Measurements from ENCODE around the gene IMPG2. TPM values are rescaled to one million over a fixed set of nuclear protein-coding genes. Genes with fewer than 3 reads are reported as not detected.

Gene IMPG2
- polyA plus RNA-seq (2013, experiment 1 of 2), result 0.10 TPM
- polyA plus RNA-seq (2013, experiment 2 of 2), result 0.11 TPM

- no peak within 1 kb of the TSS for H2BK5ac ChIP-seq (ENCODE audit: low read depth, low read length, poor library complexity, severe bottlenecking)
- no peak within 1 kb of the TSS for H3K23ac ChIP-seq (ENCODE audit: low read length in 2 of 2)
- no peak for DNase-seq
- H3K4ac ChIP-seq (ENCODE audit: low read depth in 1 of 2, low read length in 2 of 2), result no peak within 1 kb of the TSS
- no peak within 1 kb of the TSS for H3K14ac ChIP-seq (ENCODE audit: low read length in 2 of 2)
- H3K18ac ChIP-seq (ENCODE audit: low read depth in 1 of 2, low read length in 2 of 2), result no peak within 1 kb of the TSS
- H3K36me3 ChIP-seq (ENCODE audit: control insufficient read depth in 1 of 2, insufficient read depth in 2 of 2, low read depth in 1 of 2, low read length in 2 of 2), result no peaks in the 10 kb centered on the region
- no peaks in the 10 kb centered on the region for H3K79me1 ChIP-seq (replicated peaks; ENCODE audit: low read length, poor library complexity, severe bottlenecking)
- no peaks in the 10 kb centered on the region for H3K27me3 ChIP-seq (ENCODE audit: control insufficient read depth in 1 of 2, insufficient read depth in 1 of 2, low read length in 2 of 2)
- H2AFZ ChIP-seq (ENCODE audit: low read depth, low read length), result no peak within 1 kb of the TSS
- WGBS, result 86% methylated on average over 1 of the region's 2 CpGs
- no peak within 1 kb of the TSS for H3K9ac ChIP-seq (ENCODE audit: low read length)
- no peak within 1 kb of the TSS for H2BK12ac ChIP-seq (ENCODE audit: low read length in 2 of 2)
- no peak within 1 kb of the TSS for H2BK120ac ChIP-seq (ENCODE audit: low read depth, low read length)
- no peak within 1 kb of the TSS for H3K4me2 ChIP-seq (ENCODE audit: low read length, poor library complexity, severe bottlenecking)
- no peak within 1 kb of the TSS for H2BK15ac ChIP-seq (ENCODE audit: low read depth, poor library complexity, severe bottlenecking)
- no peak within 1 kb of the TSS for H3K4me3 ChIP-seq (ENCODE audit: insufficient read depth in 1 of 2, low read depth in 1 of 2, low read length in 2 of 2)
- H3K4me1 ChIP-seq (ENCODE audit: control insufficient read depth, insufficient read depth, low read depth, low read length), result no peaks in the 10 kb centered on the region
- H3K9me3 ChIP-seq (ENCODE audit: control insufficient read depth, low read length), result no peaks in the 10 kb centered on the region
- H2AK5ac ChIP-seq (ENCODE audit: low read length, severe bottlenecking), result no peak within 1 kb of the TSS
- H4K8ac ChIP-seq (ENCODE audit: low read length), result no peak within 1 kb of the TSS
- H4K91ac ChIP-seq (ENCODE audit: low read length), result no peak within 1 kb of the TSS
- H3K27ac ChIP-seq (ENCODE audit: low read length, poor library complexity, severe bottlenecking), result no peak within 1 kb of the TSS
Observed at GRCh38 chr3:101320475-101320874, at the start of gene IMPG2. Gene IMPG2 (minus strand): TSS chr3:101320575. CDS start chr3:101320372, 203 bp downstream.

- Histone ChIP-seq H3K14ac (ENCODE audit: low read length in 2 of 2) (no peak overlapping the region), H4K8ac (ENCODE audit: low read length) (no peak overlapping the region), H3K79me1 (replicated peaks; ENCODE audit: low read length, poor library complexity, severe bottlenecking) (no peaks in the 10 kb centered on the region), H3K4me1 (ENCODE audit: control insufficient read depth, insufficient read depth, low read depth, low read length) (no peaks in the 10 kb centered on the region), H3K4me3 (ENCODE audit: insufficient read depth in 1 of 2, low read depth in 1 of 2, low read length in 2 of 2) (no peak overlapping the region), H3K27me3 (ENCODE audit: control insufficient read depth in 1 of 2, insufficient read depth in 1 of 2, low read length in 2 of 2) (no peaks in the 10 kb centered on the region), H4K91ac (ENCODE audit: low read length) (no peak overlapping the region), H2AK5ac (ENCODE audit: low read length, severe bottlenecking) (no peak overlapping the region), H3K9me3 (ENCODE audit: control insufficient read depth, low read length) (peaks cover 49% of the 10 kb centered on the region), H2BK12ac (ENCODE audit: low read length in 2 of 2) (no peak overlapping the region), H3K18ac (ENCODE audit: low read depth in 1 of 2, low read length in 2 of 2) (no peak overlapping the region), H3K27ac (ENCODE audit: low read length, poor library complexity, severe bottlenecking) (no peak overlapping the region), H3K23ac (ENCODE audit: low read length in 2 of 2) (no peak overlapping the region), H3K4me2 (ENCODE audit: low read length, poor library complexity, severe bottlenecking) (no peak overlapping the region), H2BK5ac (ENCODE audit: low read depth, low read length, poor library complexity, severe bottlenecking) (no peak overlapping the region), H2AFZ (ENCODE audit: low read depth, low read length) (no peak overlapping the region), H2BK120ac (ENCODE audit: low read depth, low read length) (no peak overlapping the region), H3K4ac (ENCODE audit: low read depth in 1 of 2, low read length in 2 of 2) (no peak overlapping the region), H3K9ac (ENCODE audit: low read length) (no peak overlapping the region), H3K36me3 (ENCODE audit: control insufficient read depth in 1 of 2, insufficient read depth in 2 of 2, low read depth in 1 of 2, low read length in 2 of 2) (peaks cover 2 to 49% of the 10 kb centered on the region in 2 experiments), H2BK15ac (ENCODE audit: low read depth, poor library complexity, severe bottlenecking) (no peak overlapping the region)
- 100% methylated on average over 1 of the region's 2 CpGs for WGBS
- no peak for DNase-seq
Observed at GRCh38 chr3:101362406-101362805, 42.0 kb upstream of the IMPG2 start.

- Histone ChIP-seq H2BK5ac (ENCODE audit: low read depth, low read length, poor library complexity, severe bottlenecking) (no peak overlapping the region), H3K9ac (ENCODE audit: low read length) (no peak overlapping the region), H2BK15ac (ENCODE audit: low read depth, poor library complexity, severe bottlenecking) (no peak overlapping the region), H3K4ac (ENCODE audit: low read depth in 1 of 2, low read length in 2 of 2) (no peak overlapping the region), H3K27ac (ENCODE audit: low read length, poor library complexity, severe bottlenecking) (no peak overlapping the region), H2BK12ac (ENCODE audit: low read length in 2 of 2) (no peak overlapping the region), H3K79me1 (replicated peaks; ENCODE audit: low read length, poor library complexity, severe bottlenecking) (no peaks in the 10 kb centered on the region), H3K4me2 (ENCODE audit: low read length, poor library complexity, severe bottlenecking) (no peak overlapping the region), H2AK5ac (ENCODE audit: low read length, severe bottlenecking) (no peak overlapping the region), H2AFZ (ENCODE audit: low read depth, low read length) (no peak overlapping the region), H3K18ac (ENCODE audit: low read depth in 1 of 2, low read length in 2 of 2) (no peak overlapping the region), H3K9me3 (ENCODE audit: control insufficient read depth, low read length) (peaks cover 16% of the 10 kb centered on the region), H4K8ac (ENCODE audit: low read length) (no peak overlapping the region), H3K4me1 (ENCODE audit: control insufficient read depth, insufficient read depth, low read depth, low read length) (no peaks in the 10 kb centered on the region), H4K91ac (ENCODE audit: low read length) (no peak overlapping the region), H3K14ac (ENCODE audit: low read length in 2 of 2) (no peak overlapping the region), H3K4me3 (ENCODE audit: insufficient read depth in 1 of 2, low read depth in 1 of 2, low read length in 2 of 2) (no peak overlapping the region), H3K23ac (ENCODE audit: low read length in 2 of 2) (no peak overlapping the region), H3K36me3 (ENCODE audit: control insufficient read depth in 1 of 2, insufficient read depth in 2 of 2, low read depth in 1 of 2, low read length in 2 of 2) (peaks cover under 1 to 13% of the 10 kb centered on the region in 2 experiments), H3K27me3 (ENCODE audit: control insufficient read depth in 1 of 2, insufficient read depth in 1 of 2, low read length in 2 of 2) (no peaks in the 10 kb centered on the region), H2BK120ac (ENCODE audit: low read depth, low read length) (no peak overlapping the region)
- WGBS, result no CpG with 5 or more reads among the region's 1 CpG
- DNase-seq, result peak; percentile 52
Observed at GRCh38 chr3:101351829-101352228, 31.5 kb upstream of the IMPG2 start.

DNA sequence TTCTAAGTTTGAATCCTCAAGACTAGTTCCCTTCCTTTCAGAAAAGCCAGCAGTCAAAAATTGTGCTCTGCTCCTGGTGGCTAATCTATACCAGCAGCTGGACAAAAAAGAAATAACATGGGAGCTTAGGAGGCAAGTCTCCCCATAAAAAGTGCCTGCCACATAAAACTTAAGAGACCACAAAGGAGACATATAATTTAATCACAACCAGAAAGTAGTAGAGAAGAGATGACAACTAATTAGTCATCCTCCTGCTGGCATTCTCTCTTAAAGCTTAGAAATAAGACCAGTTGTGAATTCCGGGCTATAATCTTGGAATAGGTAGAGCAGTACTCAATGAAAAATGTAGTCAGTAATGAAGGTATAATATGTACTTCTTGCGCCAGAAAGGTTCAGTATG, 20.2 kb upstream of the IMPG2 start:
- no peak overlapping the region for H4K91ac ChIP-seq (ENCODE audit: low read length)
- no peak overlapping the region for H3K27ac ChIP-seq (ENCODE audit: low read length, poor library complexity, severe bottlenecking)
- no peak overlapping the region for H3K4me3 ChIP-seq (ENCODE audit: insufficient read depth in 1 of 2, low read depth in 1 of 2, low read length in 2 of 2)
- no peaks in the 10 kb centered on the region for H3K4me1 ChIP-seq (ENCODE audit: control insufficient read depth, insufficient read depth, low read depth, low read length)
- no peak overlapping the region for H2AFZ ChIP-seq (ENCODE audit: low read depth, low read length)
- H3K9me3 ChIP-seq (ENCODE audit: control insufficient read depth, low read length), result no peaks in the 10 kb centered on the region
- H3K27me3 ChIP-seq (ENCODE audit: control insufficient read depth in 1 of 2, insufficient read depth in 1 of 2, low read length in 2 of 2), result no peaks in the 10 kb centered on the region
- H3K36me3 ChIP-seq (ENCODE audit: control insufficient read depth in 1 of 2, insufficient read depth in 2 of 2, low read depth in 1 of 2, low read length in 2 of 2), result peaks cover 3 to 9% of the 10 kb centered on the region in 2 experiments
- WGBS, result 100% methylated on average over 1 of the region's 2 CpGs
- no peak overlapping the region for H3K18ac ChIP-seq (ENCODE audit: low read depth in 1 of 2, low read length in 2 of 2)
- no peak overlapping the region for H3K4ac ChIP-seq (ENCODE audit: low read depth in 1 of 2, low read length in 2 of 2)
- no peak overlapping the region for H2BK15ac ChIP-seq (ENCODE audit: low read depth, poor library complexity, severe bottlenecking)
- H3K79me1 ChIP-seq (replicated peaks; ENCODE audit: low read length, poor library complexity, severe bottlenecking), result no peaks in the 10 kb centered on the region
- H2BK12ac ChIP-seq (ENCODE audit: low read length in 2 of 2), result no peak overlapping the region
- no peak overlapping the region for H3K9ac ChIP-seq (ENCODE audit: low read length)
- H2BK5ac ChIP-seq (ENCODE audit: low read depth, low read length, poor library complexity, severe bottlenecking), result no peak overlapping the region
- DNase-seq, result no peak
- no peak overlapping the region for H2AK5ac ChIP-seq (ENCODE audit: low read length, severe bottlenecking)
- no peak overlapping the region for H3K14ac ChIP-seq (ENCODE audit: low read length in 2 of 2)
- no peak overlapping the region for H3K23ac ChIP-seq (ENCODE audit: low read length in 2 of 2)
- no peak overlapping the region for H3K4me2 ChIP-seq (ENCODE audit: low read length, poor library complexity, severe bottlenecking)
- H2BK120ac ChIP-seq (ENCODE audit: low read depth, low read length), result no peak overlapping the region
- H4K8ac ChIP-seq (ENCODE audit: low read length), result no peak overlapping the region

Data from mesenchymal stem cell (in vitro differentiated cells and primary cell).